CD4-positive, alpha-beta T cell (primary cell): ENCODE measurements around the gene C21orf58. TPM values are rescaled to one million over a fixed set of nuclear protein-coding genes. Genes with fewer than 3 reads are reported as not detected.

Experiments
- ATAC-seq: fragments of 200-7000 bp; cut with Tn5 transposase; one replicate; pipeline ENCODE4 v1.10.0; 2022; ENCODE audit warnings: mild to moderate bottlenecking; ENCODE audit not compliant: poor library complexity
- CTCF ChIA-PET: fragments of 350-600 bp; sonication (Branson Sonifier 250); formaldehyde crosslinking; loops from one replicate; lab custom pipeline; 2021; ENCODE audit warnings: antibody characterized with exemption, inconsistent platforms; lab: Charles Lee
- POLR2A ChIA-PET: fragments of 350-600 bp; sonication (Branson Sonifier 250); formaldehyde crosslinking; loops from one replicate; lab custom pipeline; 2021; ENCODE audit warnings: antibody characterized with exemption, inconsistent platforms; lab: Charles Lee
- DNase-seq, 14 experiments: peaks; one replicate each; pipeline ENCODE4 v3.0.0-alpha.2; 2013 to 2020; ENCODE audit warnings: mixed read lengths in 2 of 14
- H3K27ac ChIP-seq, 2 donors: one replicate each; pipeline versions ENCODE4 v1.5.1 to v1.7.0; 2013; ENCODE audit warnings: low read length in 2 of 2, low read depth in 1 of 2, mild to moderate bottlenecking in 1 of 2
- H3K27me3 ChIP-seq, 2 experiments: 1 replicate in 1 of 2; 2 replicates in 1 of 2; pipeline versions ENCODE4 v1.6.1 to v1.7.0; 2013; ENCODE audit warnings: low read length in 2 of 2, control low read depth in 1 of 2, mild to moderate bottlenecking in 1 of 2, moderate library complexity in 1 of 2; ENCODE audit not compliant: insufficient read depth in 2 of 2, control insufficient read depth in 1 of 2
- H3K36me3 ChIP-seq: one replicate; pipeline ENCODE4 v1.6.1; 2013; ENCODE audit warnings: low read length, control low read depth; ENCODE audit not compliant: insufficient read depth
- H3K4me1 ChIP-seq: one replicate; pipeline ENCODE4 v1.6.1; 2013; ENCODE audit warnings: low read length, control low read depth; ENCODE audit not compliant: insufficient read depth
- H3K4me3 ChIP-seq: one replicate; pipeline ENCODE4 v1.5.1; 2013; ENCODE audit warnings: mild to moderate bottlenecking, low read length, moderate library complexity
- H3K9me3 ChIP-seq, 2 experiments: 1 replicate in 1 of 2; 2 replicates in 1 of 2; pipeline versions ENCODE4 v1.6.1 to v1.7.0; 2013; ENCODE audit warnings: low read length in 2 of 2, mild to moderate bottlenecking in 2 of 2, control low read depth in 1 of 2, moderate library complexity in 1 of 2; ENCODE audit not compliant: control insufficient read depth in 1 of 2, insufficient read depth in 1 of 2
- H3K27ac Mint-ChIP-seq: one replicate; pipeline ENCODE4 v1.8.0; 2020; ENCODE audit warnings: mixed read lengths
- H3K27me3 Mint-ChIP-seq: one replicate; pipeline ENCODE4 v1.8.0; 2021; ENCODE audit warnings: mixed read lengths
- H3K36me3 Mint-ChIP-seq: one replicate; pipeline ENCODE4 v1.8.0; 2021; ENCODE audit warnings: low read depth, mixed read lengths
- H3K4me1 Mint-ChIP-seq: one replicate; pipeline ENCODE4 v1.8.0; 2021; ENCODE audit warnings: low read depth, mixed read lengths
- H3K4me3 Mint-ChIP-seq: one replicate; pipeline ENCODE4 v1.8.0; 2020; ENCODE audit warnings: mild to moderate bottlenecking, mixed read lengths
- H3K9me3 Mint-ChIP-seq: one replicate; pipeline ENCODE4 v1.8.0; 2020; ENCODE audit warnings: mixed read lengths
- intact Hi-C, 2 experiments: fragments of 100-400 bp; cut with DNase I in 1 of 2; cut with micrococcal nuclease in 1 of 2; formaldehyde crosslinking; loops; one replicate each; pipeline versions ENCODE4 v1.15.1 to v1.9.0; 2023 to 2025; cut with DNase I, micrococcal nuclease
- total RNA-seq, 174 experiments: library from RNA in 2 of 174; stranded (reverse) in 2 of 174; gene quantifications; one replicate each; pipeline ENCODE4 v1.2.3 and lab custom pipeline; 2021 to 2026
- TF ChIP-seq, protein P1 (sequence below): fragments of 200-600 bp; IDR thresholded peaks from one replicate; pipeline ENCODE4 v1.8.0; 2022; ENCODE audit warnings: antibody characterized with exemption, mild to moderate bottlenecking

The C21orf58 gene
- total RNA-seq, 2 experiments from 2014 or later, result 2.0 to 2.8 TPM

DNA sequence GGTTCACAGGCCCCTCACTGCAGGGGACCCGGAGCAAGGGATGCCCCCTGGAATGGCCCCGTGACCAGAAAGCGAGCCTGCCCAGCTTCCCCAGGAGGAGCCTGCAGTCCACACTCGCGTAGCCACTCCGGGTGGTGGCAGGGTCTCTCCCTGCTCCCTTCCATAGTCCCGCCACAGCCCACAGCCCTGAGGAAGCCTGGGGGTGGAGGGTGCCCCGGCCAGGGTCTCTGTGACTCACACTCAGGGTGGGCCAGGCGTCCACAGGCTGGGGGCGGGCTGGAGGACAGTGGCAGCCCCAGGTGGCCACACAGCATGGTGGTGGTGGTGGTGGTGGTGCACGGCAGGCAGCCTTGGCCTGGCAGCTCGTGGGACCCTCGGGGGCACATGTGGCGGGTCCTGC, 21.9 kb downstream of the C21orf58 start:
- ChIA-PET POLR2A (no interaction called here), CTCF (no interaction called here)
- intact Hi-C loops, result no loop called here
- Mint-ChIP-seq H3K4me1 (peaks cover 5% of the 10 kb centered on the region), H3K27ac (no peak overlapping the region), H3K36me3 (peaks cover 15% of the 10 kb centered on the region), H3K4me3 (no peak overlapping the region), H3K27me3 (peaks cover 4% of the 10 kb centered on the region), H3K9me3 (no peaks in the 10 kb centered on the region)
- peaks cover 12% of the 10 kb centered on the region for H3K4me1 ChIP-seq
- H3K9me3 ChIP-seq, result peaks cover 0 to 5% of the 10 kb centered on the region in 2 experiments
- TF ChIP-seq, protein P1, sequence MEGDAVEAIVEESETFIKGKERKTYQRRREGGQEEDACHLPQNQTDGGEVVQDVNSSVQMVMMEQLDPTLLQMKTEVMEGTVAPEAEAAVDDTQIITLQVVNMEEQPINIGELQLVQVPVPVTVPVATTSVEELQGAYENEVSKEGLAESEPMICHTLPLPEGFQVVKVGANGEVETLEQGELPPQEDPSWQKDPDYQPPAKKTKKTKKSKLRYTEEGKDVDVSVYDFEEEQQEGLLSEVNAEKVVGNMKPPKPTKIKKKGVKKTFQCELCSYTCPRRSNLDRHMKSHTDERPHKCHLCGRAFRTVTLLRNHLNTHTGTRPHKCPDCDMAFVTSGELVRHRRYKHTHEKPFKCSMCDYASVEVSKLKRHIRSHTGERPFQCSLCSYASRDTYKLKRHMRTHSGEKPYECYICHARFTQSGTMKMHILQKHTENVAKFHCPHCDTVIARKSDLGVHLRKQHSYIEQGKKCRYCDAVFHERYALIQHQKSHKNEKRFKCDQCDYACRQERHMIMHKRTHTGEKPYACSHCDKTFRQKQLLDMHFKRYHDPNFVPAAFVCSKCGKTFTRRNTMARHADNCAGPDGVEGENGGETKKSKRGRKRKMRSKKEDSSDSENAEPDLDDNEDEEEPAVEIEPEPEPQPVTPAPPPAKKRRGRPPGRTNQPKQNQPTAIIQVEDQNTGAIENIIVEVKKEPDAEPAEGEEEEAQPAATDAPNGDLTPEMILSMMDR, result no peak
- peaks cover 0 to 6% of the 10 kb centered on the region in 2 experiments for H3K27me3 ChIP-seq
- H3K4me3 ChIP-seq, result no peak overlapping the region
- ATAC-seq, result no peak
- peaks cover 5% of the 10 kb centered on the region for H3K36me3 ChIP-seq
- no peak overlapping the region for H3K27ac ChIP-seq
- DNase-seq, result no peak

DNA sequence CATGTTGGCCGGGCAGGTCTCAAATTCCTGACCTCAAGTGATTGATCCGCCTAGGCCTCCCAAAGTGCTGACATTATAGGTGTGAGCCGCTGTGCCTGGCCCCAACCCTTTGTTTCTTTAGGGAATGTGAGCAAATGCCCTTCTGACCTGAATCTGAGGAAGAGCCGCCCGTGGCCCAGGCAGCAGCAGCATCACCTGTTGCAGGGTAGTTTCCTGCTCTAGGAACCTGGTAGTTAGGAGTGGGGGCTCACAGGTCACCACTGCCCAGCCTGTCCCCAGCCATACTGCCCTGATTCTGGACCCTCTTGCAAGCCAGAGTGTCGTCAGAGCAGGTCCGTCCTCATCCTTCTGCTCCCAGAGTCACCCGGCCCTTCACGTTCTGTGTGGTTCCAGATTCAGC, 24.5 kb downstream of the C21orf58 start:
- H3K27me3 ChIP-seq, result peaks cover 0 to 6% of the 10 kb centered on the region in 2 experiments
- H3K4me3 ChIP-seq, result no peak overlapping the region
- H3K36me3 ChIP-seq, result no peaks in the 10 kb centered on the region
- Mint-ChIP-seq H3K4me1 (peaks cover 5% of the 10 kb centered on the region), H3K4me3 (no peak overlapping the region), H3K27me3 (peaks cover 4% of the 10 kb centered on the region), H3K9me3 (no peaks in the 10 kb centered on the region), H3K27ac (no peak overlapping the region), H3K36me3 (peaks cover 17% of the 10 kb centered on the region)
- CTCF ChIA-PET, result no interaction called here
- no peak overlapping the region for H3K27ac ChIP-seq
- intact Hi-C loops, result no loop called here
- TF ChIP-seq, protein P1, result no peak
- POLR2A ChIA-PET, result no interaction called here
- peaks cover 0 to 5% of the 10 kb centered on the region in 2 experiments for H3K9me3 ChIP-seq
- ATAC-seq, result no peak
- DNase-seq, result no peak
- H3K4me1 ChIP-seq, result peaks cover 28% of the 10 kb centered on the region

DNA sequence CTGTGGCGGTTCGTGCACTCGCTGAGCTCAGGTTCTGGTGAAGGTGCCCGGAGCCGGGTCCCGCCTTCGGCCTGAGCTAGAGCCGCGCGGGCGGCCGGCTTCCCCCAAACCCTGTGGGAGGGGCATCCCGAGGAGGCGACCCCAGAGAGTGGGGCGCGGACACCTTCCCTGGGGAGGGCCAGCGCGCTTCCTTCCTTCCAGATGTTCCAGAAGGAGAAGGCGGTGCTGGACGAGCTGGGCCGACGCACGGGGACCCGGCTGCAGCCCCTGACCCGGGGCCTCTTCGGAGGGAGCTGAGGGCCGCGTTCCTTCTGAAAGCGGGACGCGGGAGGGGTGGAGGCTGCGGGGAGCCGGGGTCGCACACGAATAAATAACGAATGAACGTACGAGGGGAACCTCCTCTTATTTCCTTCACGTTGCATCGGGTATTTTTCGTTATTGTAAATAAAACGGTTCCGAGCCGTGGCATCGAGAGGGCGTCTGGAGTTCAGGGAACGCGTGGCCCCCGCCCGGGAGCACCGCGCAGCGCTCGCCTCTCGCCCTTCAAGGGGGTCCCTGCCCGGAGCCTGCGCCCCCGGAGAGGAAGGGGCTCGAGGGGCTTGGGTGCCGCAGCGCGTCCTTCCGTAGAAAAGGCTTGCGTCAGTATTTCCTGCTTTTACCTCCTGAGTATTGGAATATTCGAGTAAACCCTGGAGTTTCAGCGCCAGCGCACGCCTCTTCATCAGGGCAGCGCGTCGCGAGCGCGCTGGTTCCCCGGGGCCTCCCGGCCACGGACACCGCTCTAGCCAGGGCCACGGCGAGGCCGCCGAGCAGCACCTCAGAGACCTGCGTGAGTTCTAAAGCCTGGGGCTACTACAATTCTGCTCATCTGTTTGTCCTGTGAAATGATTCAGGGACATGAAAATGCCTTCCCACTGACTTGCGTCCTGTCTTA, 26.1 kb downstream of the C21orf58 start:
- H3K4me1 Mint-ChIP-seq, result peaks cover 5% of the 10 kb centered on the region
- CTCF ChIA-PET, result no interaction called here
- TF ChIP-seq, protein P1, result no peak
- H3K27ac Mint-ChIP-seq, result no peak overlapping the region
- H3K4me1 ChIP-seq, result peaks cover 28% of the 10 kb centered on the region
- no peaks in the 10 kb centered on the region for H3K9me3 Mint-ChIP-seq
- H3K27me3 ChIP-seq, result peaks cover 0 to 6% of the 10 kb centered on the region in 2 experiments
- peak overlapping the region; percentile 65 for H3K4me3 Mint-ChIP-seq
- intact Hi-C loops, result no loop called here
- H3K36me3 Mint-ChIP-seq, result peaks cover 13% of the 10 kb centered on the region
- ATAC-seq (no peak), DNase-seq (peak in 2 of 14 experiments; percentile 16 to 21)
- H3K27me3 Mint-ChIP-seq, result peaks cover 4% of the 10 kb centered on the region
- no peak overlapping the region for H3K27ac ChIP-seq
- H3K4me3 ChIP-seq, result peak overlapping the region; percentile 57
- POLR2A ChIA-PET, result no interaction called here
- H3K36me3 ChIP-seq, result no peaks in the 10 kb centered on the region
- peaks cover 0 to 5% of the 10 kb centered on the region in 2 experiments for H3K9me3 ChIP-seq
